NT2/D1 (cell line): ENCODE results near the gene LIN52.

Experiments used
- SUZ12 ChIP-seq: IDR thresholded peaks from 2 replicates; pipeline ENCODE4 v1.6.1; 2011; ENCODE audit not compliant: insufficient read length, insufficient read depth; ENCODE audit errors: extremely low read depth
- YY1 ChIP-seq: IDR thresholded peaks from 2 replicates; pipeline ENCODE4 v1.6.1; 2011; ENCODE audit not compliant: insufficient read length, insufficient read depth
- ZNF274 ChIP-seq: IDR thresholded peaks from 2 replicates; pipeline ENCODE4 v1.6.1; 2011; ENCODE audit warnings: mild to moderate bottlenecking, low read depth, low read length

DNA sequence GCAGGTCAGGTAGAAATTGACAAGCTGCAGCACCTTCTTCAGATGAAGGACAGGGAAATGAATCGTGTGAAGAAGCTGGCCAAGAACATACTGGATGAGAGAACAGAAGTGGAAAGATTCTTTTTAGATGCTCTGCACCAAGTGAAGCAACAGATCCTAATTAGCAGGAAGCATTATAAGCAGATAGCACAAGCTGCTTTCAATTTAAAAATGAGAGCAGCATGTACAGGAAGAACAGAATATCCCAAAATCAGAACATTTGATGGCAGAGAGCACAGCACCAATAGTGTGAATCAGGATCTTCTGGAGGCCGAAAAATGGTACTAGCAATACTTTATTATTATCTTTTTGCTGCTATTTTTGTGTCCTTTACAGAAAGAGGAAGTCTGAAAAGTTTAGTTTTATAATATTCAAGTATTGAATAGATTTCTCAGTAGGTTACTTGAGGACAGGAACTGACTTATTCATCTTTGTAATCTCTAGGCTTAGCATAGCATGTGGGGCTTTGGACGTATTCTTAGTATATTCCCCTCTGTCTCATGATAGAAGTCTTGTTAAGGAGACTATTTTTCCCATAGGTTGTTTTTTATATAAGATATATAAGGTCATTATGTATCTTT is 34.8 kb upstream of the LIN52 start:
- no peak for TF ChIP-seq YY1
- no peak for TF ChIP-seq ZNF274
- TF ChIP-seq SUZ12, result no peak
